OCI-LY7 (cell line): ENCODE data around the gene MROH2B. TPM values are rescaled to one million over a fixed set of nuclear protein-coding genes. Genes with fewer than 3 reads are reported as not detected.

ENCODE experiments used
- BruUV-seq: library from RNA; stranded (reverse); fragments of 400-500 nt; replicated peaks from 2 replicates; lab custom pipeline; 2021; lab: Mats Ljungman, UMichigan
- CTCF ChIA-PET: fragments of 300-600 bp; sonication (Branson Sonifier 250); formaldehyde crosslinking; loops from one replicate; lab custom pipeline; 2022; ENCODE audit warnings: antibody characterized with exemption; ENCODE audit not compliant: unreplicated experiment; lab: Charles Lee
- POLR2A ChIA-PET: fragments of 300-600 bp; sonication (Branson Sonifier 250); formaldehyde crosslinking; loops from one replicate; lab custom pipeline; 2022; ENCODE audit warnings: antibody characterized with exemption; lab: Charles Lee
- DNase-seq: peaks from one replicate; pipeline ENCODE4 v3.0.0-alpha.2; 2015; ENCODE audit warnings: low spot score
- H2AFZ ChIP-seq: fragments of 200-600 bp; sonication (generic), shearing (Covaris generic); 2 replicates; pipeline ENCODE4 v1.6.1; 2014; ENCODE audit warnings: mild to moderate bottlenecking, antibody characterized with exemption, low read length, moderate library complexity
- H3K27ac ChIP-seq: fragments of 200-600 bp; sonication (generic); 2 replicates; pipeline ENCODE4 v1.5.1; 2014; ENCODE audit warnings: mixed run types, low read depth, mild to moderate bottlenecking, moderate library complexity, low read length, inconsistent platforms; ENCODE audit not compliant: poor library complexity, severe bottlenecking
- H3K36me3 ChIP-seq: fragments of 200-600 bp; sonication (generic); 2 replicates; pipeline ENCODE4 v1.6.1; 2014; ENCODE audit warnings: mild to moderate bottlenecking, antibody characterized with exemption, low read length, moderate library complexity, mixed read lengths; ENCODE audit not compliant: insufficient read depth
- H3K4me1 ChIP-seq: fragments of 200-600 bp; sonication (generic); 2 replicates; pipeline ENCODE4 v1.5.1; 2014; ENCODE audit warnings: mild to moderate bottlenecking, low read length; ENCODE audit not compliant: insufficient read depth, poor library complexity, severe bottlenecking
- H3K4me2 ChIP-seq: fragments of 200-600 bp; sonication (generic); 2 replicates; pipeline ENCODE4 v1.6.1; 2014; ENCODE audit warnings: mild to moderate bottlenecking, low read length
- H3K4me3 ChIP-seq: fragments of 200-600 bp; sonication (generic); 2 replicates; pipeline ENCODE4 v1.5.1; 2014; ENCODE audit warnings: mild to moderate bottlenecking, low read depth, low read length; ENCODE audit not compliant: poor library complexity, severe bottlenecking
- H3K79me2 ChIP-seq: fragments of 200-600 bp; sonication (generic); 2 replicates; pipeline ENCODE4 v1.6.1; 2016; ENCODE audit warnings: low read depth, mild to moderate bottlenecking, low read length, moderate library complexity, mixed read lengths; ENCODE audit not compliant: insufficient read depth
- H3K9me2 ChIP-seq: fragments of 200-600 bp; sonication (generic); 2 replicates; pipeline ENCODE4 v1.6.1; 2016; ENCODE audit warnings: mild to moderate bottlenecking, low read length, mixed read lengths; ENCODE audit not compliant: insufficient read depth
- H3K9me3 ChIP-seq: fragments of 200-600 bp; sonication (generic); 2 replicates; pipeline ENCODE4 v1.6.1; 2014; ENCODE audit warnings: mild to moderate bottlenecking, mixed run types, low read length, mixed read lengths
- H4K20me1 ChIP-seq: fragments of 200-600 bp; sonication (generic); 2 replicates; pipeline ENCODE4 v1.6.1; 2014; ENCODE audit warnings: mild to moderate bottlenecking, antibody characterized with exemption, low read length, moderate library complexity, mixed read lengths; ENCODE audit not compliant: insufficient read depth
- CTCF ChIP-seq: fragments of 200-600 bp; sonication (generic); conservative IDR thresholded peaks from 2 replicates; pipeline ENCODE4 v1.5.1; 2014; ENCODE audit warnings: mild to moderate bottlenecking, antibody characterized with exemption, low read length, moderate library complexity, mixed read lengths
- EZH2phosphoT487 ChIP-seq: fragments of 200-600 bp; sonication (generic); IDR thresholded peaks from 2 replicates; pipeline ENCODE4 v1.6.1; 2018; ENCODE audit warnings: low read depth, borderline replicate concordance, mild to moderate bottlenecking, mixed run types, antibody characterized with exemption, low read length, moderate library complexity, mixed read lengths
- intact Hi-C: fragments of 100-400 bp; cut with micrococcal nuclease; formaldehyde crosslinking; loops from one replicate; pipeline ENCODE4 v1.10.0; 2022; ENCODE audit not compliant: unreplicated experiment
- total RNA-seq, 2 experiments: library from RNA; depleted of rRNA in 1 of 2; stranded (reverse); fragments of >200 nt in 1 of 2; shearing (Covaris generic) in 1 of 2; gene quantifications; 2 replicates each; pipeline ENCODE4 v1.2.3, GENCODE V29; 2014 to 2022

MROH2B gene
- total RNA-seq, 2 experiments from 2014 or later, result not detected

- POLR2A ChIA-PET, result interaction anchor here (0.7 kb wide), 2 partner anchors 356 to 556 kb away, joined by 3 read pairs; no protein-coding TSS in a partner anchor
- no peaks in the 10 kb centered on the region for H3K36me3 ChIP-seq
- no peaks in the 10 kb centered on the region for H4K20me1 ChIP-seq
- no peaks in the 10 kb centered on the region for H3K4me1 ChIP-seq
- TF ChIP-seq CTCF, result no peak
- no peak for TF ChIP-seq EZH2phosphoT487
- H2AFZ ChIP-seq, result no peak overlapping the region
- H3K9me3 ChIP-seq, result no peaks in the 10 kb centered on the region
- no peaks in the 10 kb centered on the region for H3K79me2 ChIP-seq
- H3K4me2 ChIP-seq, result no peak overlapping the region
- no peak overlapping the region for H3K4me3 ChIP-seq
- H3K27ac ChIP-seq, result no peak overlapping the region
- CTCF ChIA-PET, result no interaction called here
- intact Hi-C loops, result no loop called here
- DNase-seq, result no peak
- no peaks in the 10 kb centered on the region for H3K9me2 ChIP-seq
- BruUV-seq, result no TSS peak
Observed at GRCh38 chr5:41003670-41004376, 67.3 kb downstream of the MROH2B start.

- H3K4me1 ChIP-seq, result no peaks in the 10 kb centered on the region
- no peak for DNase-seq
- H3K9me3 ChIP-seq, result no peaks in the 10 kb centered on the region
- H3K36me3 ChIP-seq, result no peaks in the 10 kb centered on the region
- H3K4me2 ChIP-seq, result no peak overlapping the region
- H3K9me2 ChIP-seq, result no peaks in the 10 kb centered on the region
- TF ChIP-seq EZH2phosphoT487 (no peak), CTCF (no peak)
- ChIA-PET CTCF (no interaction called here), POLR2A (interaction anchor here (0.6 to 1.4 kb wide), 2 partner anchors 14 to 156 kb away, joined by 3 to 4 read pairs; no protein-coding TSS in a partner anchor)
- intact Hi-C loops, result no loop called here
- no peak overlapping the region for H3K27ac ChIP-seq
- no peak overlapping the region for H3K4me3 ChIP-seq
- BruUV-seq, result no TSS peak
- no peaks in the 10 kb centered on the region for H4K20me1 ChIP-seq
- no peak overlapping the region for H2AFZ ChIP-seq
- H3K79me2 ChIP-seq, result no peaks in the 10 kb centered on the region
Observed at GRCh38 chr5:40999966-41000365, 71.2 kb downstream of the MROH2B start.

DNA sequence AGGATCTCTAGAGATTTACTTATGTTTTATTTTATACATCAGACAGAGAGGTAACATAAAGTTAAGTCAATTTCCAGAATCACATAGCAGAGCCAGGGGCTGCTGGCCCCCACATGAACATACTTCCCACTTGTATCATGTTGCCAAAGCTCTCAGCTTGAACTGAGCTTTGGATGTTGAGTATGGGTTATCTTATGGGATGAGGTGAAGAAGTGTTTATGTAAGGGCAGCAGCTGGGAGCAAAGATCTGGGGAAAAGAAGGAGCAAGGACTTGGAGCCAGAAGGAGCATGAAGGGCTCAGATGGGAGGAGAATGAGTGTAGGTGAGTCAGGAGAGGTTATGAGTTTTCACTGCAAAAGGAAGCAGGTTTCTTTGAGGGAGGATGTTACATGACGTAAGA is 72.0 kb downstream of the MROH2B start:
- Histone ChIP-seq H3K9me3 (no peaks in the 10 kb centered on the region), H3K4me1 (no peaks in the 10 kb centered on the region), H3K36me3 (no peaks in the 10 kb centered on the region), H3K4me3 (no peak overlapping the region), H3K4me2 (no peak overlapping the region), H2AFZ (no peak overlapping the region), H4K20me1 (no peaks in the 10 kb centered on the region), H3K9me2 (no peaks in the 10 kb centered on the region), H3K79me2 (no peaks in the 10 kb centered on the region), H3K27ac (no peak overlapping the region)
- DNase-seq, result no peak
- intact Hi-C loops, result no loop called here
- BruUV-seq, result no TSS peak
- ChIA-PET POLR2A (interaction anchor here (1.4 kb wide), 1 partner anchor 15 kb away, joined by 4 read pairs; no protein-coding TSS in a partner anchor), CTCF (no interaction called here)
- TF ChIP-seq CTCF (no peak), EZH2phosphoT487 (no peak)
